BE2C (cell line): ENCODE data around the gene AKR1C4.
"Not testable (repeated sequence)": the region's sequence is repeated elsewhere in the genome, so short reads cannot be mapped to it uniquely, and the experiment has no call there.

Experiments
- DNase-seq: peaks from one replicate; pipeline ENCODE4 v3.0.0-alpha.2; 2020
- H3K27me3 ChIP-seq: fragments of 250-450 bp; sonication (Bioruptor Pico); 2 replicates; pipeline ENCODE4 v1.5.1; 2020; ENCODE audit warnings: mild to moderate bottlenecking
- H3K36me3 ChIP-seq: fragments of 250-450 bp; sonication (Bioruptor Pico); 2 replicates; pipeline ENCODE4 v1.5.1; 2020; ENCODE audit warnings: mild to moderate bottlenecking
- H3K4me1 ChIP-seq: fragments of 250-450 bp; sonication (Bioruptor Pico); 2 replicates; pipeline ENCODE4 v1.5.1; 2020
- H3K4me3 ChIP-seq: 2 replicates; pipeline ENCODE4 v1.5.1; 2011; ENCODE audit warnings: low read depth, low read length
- H3K9me3 ChIP-seq: fragments of 250-450 bp; sonication (Bioruptor Pico); 2 replicates; pipeline ENCODE4 v1.5.1; 2020
- CTCF ChIP-seq: IDR thresholded peaks from 2 replicates; pipeline ENCODE4 v1.5.1; 2012; ENCODE audit warnings: mild to moderate bottlenecking, low read depth, low read length

The AKR1C4 gene

GRCh38 chr10:5155951-5156350 lies 40.7 kb upstream of the AKR1C4 start:
- Histone ChIP-seq H3K4me3 (no peak overlapping the region), H3K27me3 (no peaks in the 10 kb centered on the region), H3K9me3 (no peaks in the 10 kb centered on the region), H3K4me1 (no peaks in the 10 kb centered on the region), H3K36me3 (no peaks in the 10 kb centered on the region)
- no peak for DNase-seq
- no peak for TF ChIP-seq CTCF

GRCh38 chr10:5157501-5157900 lies 39.1 kb upstream of the AKR1C4 start:
- no peaks in the 10 kb centered on the region for H3K36me3 ChIP-seq
- DNase-seq: no peak
- H3K4me3 ChIP-seq: no peak overlapping the region
- H3K9me3 ChIP-seq: no peaks in the 10 kb centered on the region
- no peaks in the 10 kb centered on the region for H3K4me1 ChIP-seq
- H3K27me3 ChIP-seq: no peaks in the 10 kb centered on the region
- TF ChIP-seq CTCF: no peak

- H3K36me3 ChIP-seq: no peaks in the 10 kb centered on the region
- no peaks in the 10 kb centered on the region for H3K27me3 ChIP-seq
- DNase-seq: no peak
- no peak for TF ChIP-seq CTCF
- no peak overlapping the region for H3K4me3 ChIP-seq
- H3K9me3 ChIP-seq: no peaks in the 10 kb centered on the region
- H3K4me1 ChIP-seq: no peaks in the 10 kb centered on the region
Observed at GRCh38 chr10:5159126-5159525, 37.5 kb upstream of the AKR1C4 start.

GRCh38 chr10:5163487-5163886 lies 33.1 kb upstream of the AKR1C4 start:
- no peak for DNase-seq
- no peak overlapping the region for H3K4me3 ChIP-seq
- no peaks in the 10 kb centered on the region for H3K9me3 ChIP-seq
- H3K27me3 ChIP-seq: no peaks in the 10 kb centered on the region
- no peaks in the 10 kb centered on the region for H3K36me3 ChIP-seq
- H3K4me1 ChIP-seq: no peaks in the 10 kb centered on the region
- no peak for TF ChIP-seq CTCF

GRCh38 chr10:5165738-5166137 lies 30.9 kb upstream of the AKR1C4 start:
- H3K27me3 ChIP-seq: no peaks in the 10 kb centered on the region
- no peak for TF ChIP-seq CTCF
- no peaks in the 10 kb centered on the region for H3K36me3 ChIP-seq
- no peaks in the 10 kb centered on the region for H3K9me3 ChIP-seq
- H3K4me1 ChIP-seq: no peaks in the 10 kb centered on the region
- DNase-seq: no peak
- H3K4me3 ChIP-seq: no peak overlapping the region

GRCh38 chr10:5168897-5169420 lies 27.7 kb upstream of the AKR1C4 start:
- H3K4me1 ChIP-seq: no peaks in the 10 kb centered on the region
- H3K36me3 ChIP-seq: no peaks in the 10 kb centered on the region
- H3K9me3 ChIP-seq: no peaks in the 10 kb centered on the region
- no peak for DNase-seq
- H3K4me3 ChIP-seq: no peak overlapping the region
- no peak for TF ChIP-seq CTCF
- H3K27me3 ChIP-seq: no peaks in the 10 kb centered on the region

GRCh38 chr10:5175581-5175980 lies 21.1 kb upstream of the AKR1C4 start:
- H3K4me3 ChIP-seq, DNase-seq, H3K36me3 ChIP-seq, H3K9me3 ChIP-seq, H3K27me3 ChIP-seq, H3K4me1 ChIP-seq: not testable (repeated sequence)

- not testable (repeated sequence) for H3K9me3 ChIP-seq, H3K4me1 ChIP-seq, H3K27me3 ChIP-seq, DNase-seq, H3K36me3 ChIP-seq, H3K4me3 ChIP-seq
Observed at GRCh38 chr10:5180503-5180902, 16.1 kb upstream of the AKR1C4 start.
